GM18505 (cell line): ENCODE data around the gene CTXND1.
"Not testable (repeated sequence)": the region's sequence is repeated elsewhere in the genome, so short reads cannot be mapped to it uniquely, and the experiment has no call there.

Source experiments
- ATAC-seq: cut with Tn5 transposase; IDR thresholded peaks from one replicate; pipeline ENCODE4 v1.9.1; 2021; ENCODE audit not compliant: unreplicated experiment
- POLR2A ChIP-seq: IDR thresholded peaks from 4 replicates; pipeline ENCODE4 v1.6.1; 2011; ENCODE audit warnings: borderline replicate concordance; ENCODE audit not compliant: insufficient read depth, insufficient read length; ENCODE audit errors: extremely low read depth

The CTXND1 gene

DNA sequence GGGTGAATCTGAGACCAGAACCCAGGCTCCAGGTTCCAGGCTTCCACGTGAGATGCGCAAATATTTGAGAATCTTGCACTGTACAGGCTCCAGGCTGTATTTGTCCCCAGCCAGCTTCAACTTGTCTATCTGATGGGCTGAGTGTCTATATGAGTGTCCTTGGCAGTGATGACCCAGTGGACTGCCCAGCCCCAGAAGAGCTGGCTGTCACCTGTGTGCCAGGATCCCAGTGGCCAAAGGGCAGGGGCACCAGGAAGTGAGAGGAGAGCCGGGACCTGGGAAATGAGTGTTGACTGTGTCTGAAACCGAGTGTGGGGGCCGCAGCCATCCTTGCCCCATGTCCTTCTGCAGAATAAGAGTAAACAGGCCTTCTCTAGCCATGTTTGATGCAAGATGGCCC is 88.8 kb downstream of the CTXND1 start:
- ATAC-seq = no peak
- TF ChIP-seq POLR2A = no peak

DNA sequence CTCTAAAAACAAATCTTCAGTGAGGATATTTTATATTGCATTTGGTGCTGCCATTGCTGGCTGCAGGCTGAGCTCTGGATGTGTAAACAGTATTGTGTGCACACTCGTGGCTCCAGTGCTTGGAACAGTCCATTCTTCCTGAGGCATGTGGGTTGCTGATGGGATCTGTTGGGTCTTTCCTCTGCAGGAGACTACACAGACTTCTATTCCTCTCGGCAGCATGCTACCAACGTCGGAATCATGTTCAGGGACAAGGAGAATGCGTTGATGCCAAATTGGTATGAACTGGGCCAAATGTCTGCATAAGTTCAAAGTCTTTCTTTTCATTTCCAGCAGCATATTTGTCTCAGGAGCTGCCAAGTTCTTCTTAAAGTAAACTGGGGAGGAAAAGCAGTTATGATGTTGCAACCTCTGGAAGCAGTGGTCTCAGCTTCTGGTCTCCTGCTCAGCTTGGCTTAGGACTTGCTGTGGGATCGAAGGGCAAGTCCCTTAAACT is 89.9 kb downstream of the CTXND1 start:
- no peak for ATAC-seq
- no peak for TF ChIP-seq POLR2A

DNA sequence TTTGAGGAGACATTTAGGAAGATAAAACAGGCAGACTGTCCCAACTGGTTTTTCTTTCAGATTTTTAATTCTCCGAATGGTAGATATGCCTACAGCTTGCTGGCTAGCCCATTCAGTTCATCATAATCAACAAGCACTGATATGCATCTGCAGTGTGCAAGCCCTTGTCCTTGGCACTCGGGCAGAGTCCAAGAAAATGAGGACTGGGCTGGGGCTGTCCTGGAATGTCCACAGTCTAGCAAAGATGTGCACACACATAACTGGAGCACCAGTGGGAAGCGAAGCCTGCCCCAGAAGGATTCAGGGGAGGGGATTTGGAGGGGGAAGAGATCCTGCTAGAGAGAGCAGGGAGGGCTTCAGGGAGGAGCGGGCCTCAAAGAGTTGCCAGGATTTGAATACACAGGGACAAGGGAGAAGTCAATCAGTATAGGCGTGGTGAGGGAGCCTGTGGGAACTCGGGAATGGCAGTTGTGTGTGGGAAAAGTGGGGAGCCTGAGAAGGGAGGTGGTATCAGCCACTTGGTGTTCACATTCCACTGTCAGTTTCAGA is 90.5 kb downstream of the CTXND1 start:
- no peak for TF ChIP-seq POLR2A
- ATAC-seq = no peak

DNA sequence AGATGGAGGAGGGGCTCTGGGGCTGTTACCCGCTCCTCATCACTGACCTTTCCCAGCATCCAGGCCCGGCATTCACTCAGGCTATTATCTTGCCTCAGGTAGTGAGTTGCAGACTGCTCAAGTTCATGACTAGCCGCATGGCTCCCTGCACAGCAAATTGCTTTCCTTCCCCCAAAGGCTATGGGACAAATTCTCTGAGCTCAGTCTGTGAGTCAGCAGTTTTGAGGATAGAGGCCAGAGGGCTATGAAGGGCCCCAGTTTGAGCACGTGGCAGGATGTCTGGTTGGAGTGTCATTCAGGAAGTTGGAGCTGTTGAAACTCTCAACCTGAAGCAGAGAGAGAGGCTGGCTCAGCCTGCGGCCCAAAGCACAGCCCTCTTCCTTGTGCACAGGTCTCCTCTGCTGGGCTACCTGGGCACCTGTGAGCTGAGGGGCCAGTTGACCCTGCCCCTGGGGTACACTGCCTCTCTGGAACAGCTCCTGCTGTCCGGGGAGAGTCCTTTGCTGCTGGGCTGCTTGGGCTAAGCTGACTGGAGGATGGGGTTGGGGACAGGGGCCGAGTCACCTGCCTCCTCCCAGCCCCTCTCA is 91.3 kb downstream of the CTXND1 start:
- TF ChIP-seq POLR2A = peak; percentile 66
- ATAC-seq = peak; percentile 46

DNA sequence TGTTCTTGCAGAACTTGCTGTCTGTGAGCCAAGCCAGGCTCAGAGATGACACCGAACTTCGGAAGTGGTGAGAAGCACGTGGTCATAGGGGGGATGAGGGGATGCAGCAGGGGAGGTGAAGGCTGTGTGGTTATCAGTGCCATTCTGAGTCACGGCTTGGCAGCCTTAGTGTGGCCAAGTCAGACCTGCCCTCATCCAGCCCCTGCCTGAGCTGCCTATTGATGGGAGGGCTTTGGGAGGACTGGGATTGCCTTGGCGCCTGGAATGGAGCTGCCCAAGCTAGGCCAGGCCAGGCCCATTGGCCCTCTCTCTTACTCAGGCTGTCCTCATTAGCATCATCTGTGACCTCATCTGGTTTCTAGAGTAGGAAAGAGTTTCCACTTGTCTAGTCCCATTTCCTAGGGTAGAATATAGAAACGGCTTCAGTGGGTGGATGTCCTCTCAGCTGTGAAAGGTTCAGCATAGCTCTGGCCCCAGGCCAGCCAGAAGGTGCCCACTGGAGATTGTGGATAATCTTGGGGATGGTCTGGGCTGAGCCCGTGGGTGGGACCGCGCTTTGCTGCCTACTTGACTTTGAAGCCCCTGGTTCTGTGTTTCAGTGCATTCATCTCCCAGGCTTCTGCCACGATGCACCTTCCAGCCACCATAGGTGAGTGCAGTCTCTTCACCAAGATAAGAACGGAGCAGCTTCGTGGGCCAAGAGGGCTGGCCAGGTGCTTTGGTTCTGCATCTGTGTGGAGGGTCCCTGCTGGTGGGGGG is 92.0 kb downstream of the CTXND1 start:
- ATAC-seq = no peak
- no peak for TF ChIP-seq POLR2A

DNA sequence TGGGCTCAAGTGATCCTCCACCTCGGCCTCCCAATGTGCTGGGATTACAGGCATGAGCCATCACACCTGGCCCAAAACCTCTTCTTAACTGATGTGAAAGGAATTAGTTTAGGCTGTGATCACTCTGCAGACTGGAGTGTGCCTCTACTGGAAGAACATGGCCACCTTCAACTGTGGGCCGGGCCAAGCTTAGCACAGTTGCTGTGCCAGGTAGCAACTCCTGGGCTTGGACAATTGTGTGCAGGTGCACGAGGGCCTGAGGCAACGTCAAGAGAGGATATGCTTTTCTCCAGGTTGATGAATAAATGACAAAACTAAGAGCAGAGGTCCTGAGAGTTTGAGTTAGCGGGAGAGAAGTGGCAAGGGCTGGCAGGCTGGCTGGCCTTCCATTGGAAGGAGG is 92.7 kb downstream of the CTXND1 start:
- TF ChIP-seq POLR2A = no peak
- ATAC-seq = no peak

DNA sequence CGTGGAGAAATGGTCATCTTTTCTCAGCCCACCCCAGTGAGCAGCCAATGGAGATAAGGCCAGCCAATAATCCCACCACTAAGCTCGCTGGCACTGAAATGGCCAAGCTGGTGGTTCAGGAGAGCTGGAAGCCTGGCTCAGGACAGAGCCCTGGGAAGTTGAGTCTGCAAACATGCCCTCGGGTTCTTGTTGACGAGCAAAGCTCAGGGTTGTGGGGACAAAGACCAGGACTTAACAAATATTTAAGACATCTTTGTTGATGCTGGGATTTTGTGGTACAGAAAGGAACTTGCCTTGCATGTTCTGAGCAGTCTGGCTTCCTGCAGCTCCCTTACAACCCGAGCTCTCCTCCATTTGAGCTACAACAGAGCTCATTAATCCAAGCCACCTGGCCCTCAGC is 94.8 kb downstream of the CTXND1 start:
- no peak for ATAC-seq
- TF ChIP-seq POLR2A = no peak

DNA sequence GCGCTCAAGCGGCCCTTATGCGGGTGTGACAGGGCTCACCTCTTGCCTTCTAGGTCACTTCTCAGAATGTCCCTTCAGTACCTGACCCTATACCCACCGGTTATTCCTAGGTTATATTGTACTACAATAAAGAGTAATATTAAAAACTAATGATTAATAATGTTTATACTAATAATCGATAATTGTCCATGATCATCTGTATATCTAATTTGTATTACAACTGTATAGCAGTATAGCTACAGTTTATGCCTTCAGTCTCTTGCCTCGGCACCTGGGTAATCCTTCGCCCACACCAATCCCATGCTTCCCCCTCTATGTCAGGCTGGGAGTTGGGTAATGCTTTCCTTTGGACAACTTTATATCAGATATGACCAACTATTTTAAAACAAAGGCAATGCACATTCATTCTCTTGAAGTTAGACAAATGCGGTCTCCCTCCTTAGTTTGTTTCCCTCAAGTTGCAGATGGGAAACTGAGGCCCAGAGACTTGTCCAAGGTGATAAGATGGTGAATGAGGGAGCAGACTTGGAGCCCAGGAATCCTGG is 95.8 kb downstream of the CTXND1 start:
- no peak for TF ChIP-seq POLR2A

DNA sequence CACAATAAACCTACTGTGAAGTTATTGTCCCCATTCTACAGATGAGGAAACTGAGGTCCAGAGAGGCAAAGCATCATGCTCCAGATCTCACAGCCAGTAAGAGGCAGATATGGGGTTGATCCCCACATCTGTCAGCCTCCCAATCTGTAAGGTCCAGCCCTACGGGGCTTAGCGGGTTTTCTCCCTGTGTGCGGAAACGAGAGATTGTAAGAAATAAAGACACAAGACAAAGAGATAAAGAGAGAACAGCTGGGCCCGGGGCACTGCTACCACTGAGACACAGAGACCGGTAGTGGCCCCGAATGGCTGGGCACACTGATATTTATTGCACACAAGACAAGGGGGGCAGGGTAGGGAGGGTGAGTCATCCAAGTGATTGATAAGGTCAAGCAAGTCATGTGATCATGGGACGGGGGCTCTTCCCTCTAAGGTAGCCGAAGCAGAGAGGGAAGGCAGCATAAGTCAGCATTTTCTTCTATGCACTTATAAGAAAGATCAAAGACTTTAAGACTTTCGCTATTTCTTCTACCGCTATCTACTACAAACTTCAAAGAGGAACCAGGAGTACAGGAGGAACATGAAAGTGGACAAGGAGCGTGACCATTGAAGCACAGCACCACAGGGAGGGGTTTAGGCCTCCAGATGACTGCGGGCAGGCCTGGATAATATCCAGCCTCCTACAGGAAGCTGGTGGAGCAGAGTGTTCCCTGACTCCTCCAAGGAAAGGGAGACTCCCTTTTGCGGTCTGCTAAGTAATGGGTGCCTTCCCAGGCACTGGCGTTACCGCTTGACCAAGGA is 96.4 kb downstream of the CTXND1 start:
- not testable (repeated sequence) for ATAC-seq

More for the DNA sequence above, 95.8 kb downstream of the CTXND1 start:
- ATAC-seq = no peak

DNA sequence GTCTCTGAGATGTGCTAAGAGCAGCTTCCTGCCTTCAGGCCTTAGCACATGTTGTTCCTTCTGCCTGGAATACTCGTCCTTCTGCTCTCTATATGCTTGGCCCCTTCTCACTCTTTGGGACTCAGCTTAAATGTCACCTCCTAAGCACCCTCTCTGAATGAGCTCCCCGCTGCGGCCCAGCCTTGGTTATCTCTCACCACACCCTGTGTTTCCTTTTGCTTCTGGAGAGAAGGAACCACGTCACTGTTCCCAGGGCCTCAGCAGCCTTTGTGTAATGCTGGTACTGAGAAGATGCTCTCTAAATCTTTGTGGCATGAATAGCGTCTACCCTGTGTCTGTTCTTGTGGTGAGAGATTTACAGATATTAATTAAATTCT is 97.0 kb downstream of the CTXND1 start:
- no peak for ATAC-seq

DNA sequence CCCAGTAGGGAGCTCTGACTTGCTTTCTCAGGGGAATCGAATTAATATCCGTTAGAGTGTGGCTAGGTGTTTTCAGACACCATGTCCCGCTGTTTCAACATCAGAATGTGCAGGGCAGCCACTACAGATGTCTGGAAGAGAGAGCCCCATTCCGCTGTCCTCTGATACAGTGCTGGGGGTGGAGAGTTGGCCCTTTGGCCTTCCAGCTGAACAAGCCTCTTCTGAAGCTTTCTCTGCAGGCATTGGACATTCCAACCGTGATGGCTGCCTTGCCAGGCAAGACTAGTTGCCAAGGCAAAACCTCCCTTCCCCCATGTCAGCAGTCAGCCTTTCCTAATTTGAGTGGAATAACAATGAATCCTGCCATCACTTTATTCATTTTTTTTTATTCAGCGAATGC is 97.7 kb downstream of the CTXND1 start:
- ATAC-seq = no peak
- TF ChIP-seq POLR2A = no peak

More for the DNA sequence above, 97.0 kb downstream of the CTXND1 start:
- no peak for TF ChIP-seq POLR2A

DNA sequence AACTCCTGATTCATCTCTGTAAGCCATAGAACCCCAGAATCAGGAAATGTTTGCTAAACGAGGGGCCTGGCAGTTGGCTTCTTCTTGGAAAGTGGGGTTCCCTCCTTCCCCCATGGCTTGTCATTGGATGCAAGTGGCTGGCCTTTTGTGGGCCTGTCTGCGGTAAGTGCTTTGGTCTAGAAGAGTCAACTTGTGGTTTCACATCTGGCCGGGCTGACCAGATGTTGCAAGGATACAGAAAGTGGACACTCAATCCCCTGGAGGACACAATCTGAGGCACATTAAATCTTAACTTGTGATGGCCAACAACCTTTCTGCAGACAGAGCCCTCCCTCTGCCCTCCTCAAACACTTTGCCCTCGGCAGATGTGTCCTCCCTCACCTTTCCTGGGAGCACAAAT is 98.1 kb downstream of the CTXND1 start:
- no peak for TF ChIP-seq POLR2A
- ATAC-seq = no peak
